HG03378 (cell line): ENCODE data around the gene PPP5C.
"Not testable (repeated sequence)": the region's sequence is repeated elsewhere in the genome, so short reads cannot be mapped to it uniquely, and the experiment has no call there.

Experiments
- ATAC-seq: cut with Tn5 transposase; IDR thresholded peaks from one replicate; pipeline ENCODE4 v1.9.1; 2021; ENCODE audit warnings: mild to moderate bottlenecking, moderate library complexity; ENCODE audit not compliant: unreplicated experiment

The PPP5C gene

DNA sequence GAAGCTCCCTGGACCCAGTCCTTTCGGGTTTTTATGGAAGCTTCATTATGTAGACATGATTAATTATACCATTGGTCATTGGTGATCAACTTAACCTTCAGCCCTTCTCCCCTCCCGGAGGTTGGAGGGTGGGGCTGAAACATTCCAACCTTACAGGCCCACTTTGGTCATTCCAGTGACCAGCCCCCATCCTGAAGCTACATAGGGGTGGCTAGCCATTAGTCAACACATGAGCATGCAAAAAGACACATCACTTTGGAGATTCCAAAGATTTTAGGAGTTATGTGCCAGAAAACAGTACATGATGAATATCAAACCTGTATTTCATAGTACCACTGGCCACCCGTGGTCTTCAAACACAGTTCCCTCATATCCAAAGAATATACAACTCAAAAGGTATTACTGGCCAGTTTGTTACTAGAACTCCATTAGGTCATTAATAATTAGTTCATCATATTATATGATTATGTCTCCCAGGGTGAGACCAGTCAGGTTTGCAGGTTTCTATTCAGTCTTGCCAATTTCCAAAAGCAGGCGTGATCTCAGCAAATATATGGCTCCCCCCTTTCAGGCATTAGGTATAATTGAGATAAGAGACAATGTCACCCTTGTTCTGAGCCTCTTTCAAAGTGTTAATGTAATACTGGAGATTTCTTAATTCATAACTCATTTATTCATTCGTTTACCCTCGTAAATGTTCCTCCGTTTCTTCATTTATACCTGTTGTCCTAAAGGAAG, 11.1 kb downstream of the PPP5C start:
- no peak for ATAC-seq

DNA sequence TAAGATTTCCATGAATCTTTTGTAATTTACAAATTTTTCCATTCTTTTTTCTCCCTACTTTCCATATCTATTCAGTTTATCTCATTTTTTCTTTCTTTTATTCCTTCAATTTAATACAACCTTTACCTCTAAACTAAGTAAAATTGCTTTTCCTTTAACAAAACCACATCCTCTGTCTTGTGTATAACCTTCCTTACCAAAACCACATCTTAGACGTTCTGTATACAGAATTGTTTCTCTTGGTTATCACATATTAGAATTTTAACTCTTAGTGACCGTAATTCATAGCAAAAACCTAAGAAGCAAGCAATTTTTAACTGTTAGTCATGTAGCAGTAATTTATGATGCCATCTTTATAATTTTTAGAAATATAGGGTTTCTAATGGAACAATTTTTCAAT, 15.0 kb downstream of the PPP5C start:
- no peak for ATAC-seq

DNA sequence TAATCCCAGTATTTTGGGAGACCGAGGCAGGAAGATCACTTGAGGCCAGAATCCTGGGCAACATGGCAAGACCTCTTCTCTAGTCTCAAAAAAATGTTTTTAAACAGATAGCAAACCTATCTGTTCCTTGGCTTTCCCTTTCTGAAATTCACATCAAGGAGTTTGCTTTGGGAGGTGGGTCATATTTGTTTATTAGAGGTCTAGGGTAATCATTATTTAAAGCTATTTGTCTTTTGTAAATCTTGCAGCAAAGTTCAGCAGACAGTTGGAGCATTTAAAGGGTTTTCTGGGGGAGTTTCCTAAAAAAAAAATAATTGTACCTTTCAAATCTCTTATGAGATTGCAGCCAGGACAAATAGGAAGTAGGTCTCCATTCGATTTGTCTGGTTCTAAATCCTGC, 17.5 kb downstream of the PPP5C start:
- no peak for ATAC-seq

DNA sequence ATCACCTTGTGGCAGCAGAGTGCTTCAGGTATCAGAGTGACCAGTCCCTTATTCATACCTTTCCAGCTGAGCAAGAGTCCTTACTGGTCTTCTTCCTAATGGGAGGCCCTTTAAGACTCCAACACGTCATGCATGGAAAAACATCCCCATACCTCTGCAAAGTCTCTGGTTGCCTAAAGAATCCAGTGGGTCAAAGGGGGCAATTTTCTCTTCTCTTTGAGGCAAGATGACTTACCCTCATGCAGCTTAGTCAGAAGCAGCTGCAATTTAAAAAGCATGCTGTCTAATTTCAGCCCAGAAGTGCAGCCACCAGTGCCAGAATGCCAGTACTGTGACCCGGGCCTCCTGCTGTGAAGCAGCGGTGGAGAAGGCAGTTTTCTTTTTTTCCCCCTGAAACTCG, 18.7 kb downstream of the PPP5C start:
- no peak for ATAC-seq

DNA sequence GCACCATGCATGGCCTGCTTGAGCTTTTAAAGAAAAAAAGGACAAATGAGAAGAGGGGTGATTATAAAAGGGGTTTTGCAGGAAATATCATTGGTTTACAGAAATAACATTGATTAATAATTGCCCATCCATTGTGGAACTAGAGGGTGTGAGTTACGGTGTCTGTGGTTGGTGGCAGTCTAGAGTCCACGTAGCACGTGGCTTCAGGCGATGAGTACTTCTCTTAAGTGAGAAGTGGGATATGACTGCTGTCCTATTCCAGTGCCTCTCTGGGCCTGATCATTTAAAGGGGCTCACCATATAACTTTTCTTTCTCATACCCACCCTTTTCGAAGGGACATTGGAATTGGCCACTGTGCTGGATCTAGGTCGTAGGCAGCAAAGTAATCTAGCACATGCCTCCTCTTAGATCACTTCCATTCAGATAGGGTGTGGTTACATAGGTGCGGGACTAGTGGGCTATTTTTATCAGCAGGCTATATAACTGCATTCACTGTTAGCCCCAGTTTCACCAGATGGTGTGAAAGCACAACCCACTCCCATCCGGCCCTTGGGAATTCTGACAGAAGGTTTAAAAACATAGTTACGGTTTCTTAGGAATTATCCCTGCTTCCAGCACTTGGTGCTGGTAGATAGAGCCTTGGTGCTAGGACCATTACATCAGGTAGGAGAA, 19.9 kb downstream of the PPP5C start:
- ATAC-seq: no peak

DNA sequence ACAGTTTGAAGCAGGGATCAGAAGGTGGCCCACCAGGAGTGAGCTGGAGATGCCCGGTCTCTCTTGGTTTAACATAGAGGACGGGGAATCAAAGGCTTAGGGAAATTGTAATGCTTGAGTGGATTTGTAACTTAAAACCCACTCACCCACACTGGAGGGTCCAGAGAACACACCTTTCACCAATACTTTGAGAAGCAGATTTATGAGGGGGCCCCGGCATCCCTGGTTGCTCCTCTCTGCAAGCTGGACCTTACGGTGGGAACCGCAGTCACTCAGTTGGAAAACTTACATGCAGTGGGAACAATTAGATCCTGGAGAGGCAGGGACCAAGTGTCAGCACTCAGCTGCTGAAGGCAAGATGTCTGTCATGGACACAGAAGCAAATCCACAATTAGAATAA, 20.5 kb downstream of the PPP5C start:
- ATAC-seq: no peak

DNA sequence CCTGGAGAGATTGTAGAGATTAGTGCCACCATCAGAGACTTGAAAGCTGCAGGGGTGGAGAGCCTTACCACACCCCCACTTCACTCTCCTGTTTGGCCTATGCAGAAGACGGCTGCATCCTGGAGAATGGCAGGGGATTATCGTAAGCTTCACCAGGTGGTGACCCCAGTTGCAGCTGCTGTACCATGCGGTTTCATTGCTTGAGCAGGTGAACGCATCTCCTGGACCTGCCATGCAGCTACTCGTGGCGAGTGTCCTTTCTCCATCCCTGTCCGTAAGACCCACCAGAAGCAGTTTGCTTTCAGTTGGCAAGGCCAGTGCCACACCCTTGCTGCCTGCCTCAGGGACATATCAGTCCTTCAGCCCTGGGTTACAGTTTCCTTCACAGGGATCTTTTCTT, 21.2 kb downstream of the PPP5C start:
- no peak for ATAC-seq

DNA sequence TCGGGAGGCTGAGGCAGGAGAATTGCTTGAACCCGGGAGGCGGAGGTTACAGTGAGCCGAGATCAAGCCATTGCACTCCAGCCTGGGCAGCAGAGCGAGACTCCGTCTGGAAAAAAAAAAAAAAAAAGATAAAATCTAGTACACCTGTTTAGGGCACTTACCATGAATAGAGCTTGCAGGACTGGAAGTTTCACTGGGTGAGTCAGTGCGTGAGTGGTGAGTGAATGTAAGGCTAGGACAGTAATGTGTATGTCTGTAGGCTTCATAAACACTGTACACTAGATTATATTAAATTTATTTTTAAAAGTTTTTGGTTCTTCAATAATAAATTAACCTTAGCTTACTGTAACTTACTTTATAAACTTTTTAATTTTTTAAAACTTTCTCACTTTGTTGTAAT, 22.9 kb downstream of the PPP5C start:
- no peak for ATAC-seq

DNA sequence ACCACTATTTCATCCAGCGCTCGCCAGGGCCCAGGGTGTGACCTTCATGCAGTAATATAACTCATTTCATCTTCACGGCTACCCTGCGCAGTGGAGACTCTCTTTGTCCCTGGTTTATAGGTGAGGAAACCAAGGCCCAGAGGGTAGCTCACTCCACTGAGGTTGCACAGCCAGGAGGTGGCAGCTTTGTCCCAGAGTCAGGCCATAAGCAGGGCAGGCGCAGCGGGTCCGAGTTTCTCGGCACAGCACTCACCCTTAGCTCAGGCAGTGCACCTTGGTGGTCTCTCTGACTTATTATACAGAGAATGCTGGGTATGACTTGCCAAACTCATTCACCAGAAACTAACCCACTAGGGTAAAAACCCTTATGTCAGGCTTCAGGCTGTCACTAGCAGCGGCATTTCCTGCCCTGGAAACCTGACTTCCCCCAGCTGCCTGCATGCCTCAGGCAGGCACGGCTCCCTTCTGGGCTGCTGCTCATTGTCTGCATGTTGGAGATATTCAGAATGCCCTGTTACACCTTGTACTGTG, 24.5 kb downstream of the PPP5C start:
- no peak for ATAC-seq

DNA sequence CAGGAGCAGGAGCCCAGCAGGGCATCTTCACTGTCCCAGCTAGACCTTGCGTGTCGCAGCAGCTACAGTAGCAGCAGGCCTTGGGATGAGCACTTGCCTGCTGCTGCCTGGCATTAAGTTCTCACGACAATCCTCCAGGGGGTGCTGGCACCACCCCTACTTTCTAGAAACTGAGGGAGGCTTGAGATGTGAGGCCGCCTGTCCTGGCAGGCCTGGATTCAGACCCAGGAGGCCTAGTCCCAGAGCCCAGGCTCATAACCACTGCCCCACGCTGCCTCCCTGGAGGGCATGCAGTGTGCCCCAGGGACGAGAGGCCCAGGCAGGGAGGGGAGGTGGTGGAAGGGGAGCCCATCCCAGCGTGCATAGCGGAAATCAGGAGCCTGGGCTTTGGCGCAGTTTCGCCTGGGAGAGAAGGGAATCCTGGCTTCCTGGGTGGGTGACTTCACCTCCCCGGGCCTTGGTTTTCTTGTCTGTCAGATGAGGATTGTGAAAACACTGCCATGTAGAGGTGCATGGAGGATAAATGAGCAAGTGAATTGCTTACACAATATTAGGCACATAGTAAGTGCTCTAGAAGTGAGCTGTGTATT, 26.1 kb downstream of the PPP5C start:
- ATAC-seq: no peak

DNA sequence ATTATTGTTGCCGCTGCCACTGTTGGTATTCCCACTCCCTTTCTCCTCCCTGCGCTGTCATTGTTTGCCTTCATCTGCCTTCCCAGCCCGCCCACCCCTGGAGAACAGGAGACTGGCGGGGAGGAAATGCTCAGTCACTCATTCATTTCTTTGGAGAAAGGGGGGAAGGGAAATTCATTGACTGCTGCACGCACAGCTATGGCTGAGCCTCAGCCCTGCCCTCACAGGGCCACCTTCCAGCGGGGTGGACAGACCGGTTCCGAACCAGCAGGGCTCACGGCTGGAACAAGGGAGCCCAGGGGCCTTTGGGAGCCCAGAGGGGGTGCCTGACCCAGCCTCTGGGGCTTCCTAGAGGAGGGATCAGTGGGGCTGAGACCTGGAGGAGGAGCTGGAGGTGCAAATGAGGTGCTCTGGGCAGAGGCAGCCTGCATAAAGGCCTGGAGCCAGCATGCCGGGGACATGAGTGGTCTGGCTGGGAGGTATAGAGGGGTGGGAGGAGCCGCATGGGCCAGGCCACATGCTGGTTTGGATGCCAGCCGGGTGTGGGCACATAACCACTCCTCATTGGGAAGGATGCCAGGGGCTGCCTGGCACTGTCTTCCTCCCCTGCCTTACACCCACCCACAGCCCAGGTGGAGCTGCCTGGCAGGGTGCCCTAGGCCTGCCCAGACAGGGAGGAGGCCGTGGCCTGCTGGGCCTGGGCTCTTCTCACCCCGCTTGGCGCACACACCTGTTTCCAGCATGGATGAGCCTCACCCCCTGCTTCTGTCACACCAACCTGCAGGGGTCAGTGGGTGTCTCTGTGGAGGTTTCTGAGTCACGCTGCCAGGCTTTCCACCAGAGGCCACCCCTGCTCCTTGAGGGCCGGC, 26.8 kb downstream of the PPP5C start:
- ATAC-seq: no peak

DNA sequence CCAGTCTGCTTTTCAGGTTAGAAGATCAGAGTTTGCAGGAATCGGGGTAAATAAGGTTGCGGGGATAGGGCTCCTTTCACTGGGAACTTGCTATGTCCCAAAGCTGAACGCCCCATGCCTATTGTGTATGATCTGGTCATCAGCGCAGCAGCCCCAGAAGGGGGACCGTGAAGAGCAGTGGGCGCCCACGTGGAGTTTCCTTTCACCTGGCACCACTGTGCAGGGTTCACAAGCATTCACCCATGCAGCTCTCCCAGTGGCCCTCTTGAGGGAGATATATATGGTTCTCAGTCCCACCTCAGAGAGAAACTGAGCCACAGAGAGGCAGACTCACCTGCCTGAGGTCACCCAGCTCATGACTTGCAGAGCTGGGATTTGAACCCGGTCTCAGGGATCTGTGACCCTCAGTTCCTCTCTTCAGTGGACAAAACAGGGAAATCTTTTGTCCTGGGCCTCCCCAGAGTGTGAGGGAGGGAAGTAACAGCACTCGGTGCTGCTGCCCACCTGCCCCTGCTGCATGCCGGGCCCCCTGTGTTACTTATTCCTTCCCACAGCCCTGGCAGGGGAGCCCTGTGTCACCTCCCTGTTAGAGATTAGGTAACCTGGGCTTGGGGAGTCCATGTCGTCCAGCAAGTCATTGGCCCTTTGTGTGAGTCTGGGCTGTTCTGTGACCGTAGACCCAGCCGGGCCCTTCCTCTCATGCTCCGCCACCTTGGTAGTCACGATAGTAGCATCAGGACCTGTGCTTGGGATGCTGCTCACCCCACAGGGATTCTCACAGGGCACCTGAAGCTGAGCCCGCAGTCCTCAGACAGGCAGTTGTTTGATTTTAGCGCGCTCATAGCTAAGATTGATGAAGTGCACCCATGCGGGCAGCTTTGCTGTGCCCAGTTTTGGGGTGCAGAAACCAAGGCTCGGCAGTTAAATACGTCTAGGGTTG, 27.9 kb downstream of the PPP5C start:
- ATAC-seq: no peak

DNA sequence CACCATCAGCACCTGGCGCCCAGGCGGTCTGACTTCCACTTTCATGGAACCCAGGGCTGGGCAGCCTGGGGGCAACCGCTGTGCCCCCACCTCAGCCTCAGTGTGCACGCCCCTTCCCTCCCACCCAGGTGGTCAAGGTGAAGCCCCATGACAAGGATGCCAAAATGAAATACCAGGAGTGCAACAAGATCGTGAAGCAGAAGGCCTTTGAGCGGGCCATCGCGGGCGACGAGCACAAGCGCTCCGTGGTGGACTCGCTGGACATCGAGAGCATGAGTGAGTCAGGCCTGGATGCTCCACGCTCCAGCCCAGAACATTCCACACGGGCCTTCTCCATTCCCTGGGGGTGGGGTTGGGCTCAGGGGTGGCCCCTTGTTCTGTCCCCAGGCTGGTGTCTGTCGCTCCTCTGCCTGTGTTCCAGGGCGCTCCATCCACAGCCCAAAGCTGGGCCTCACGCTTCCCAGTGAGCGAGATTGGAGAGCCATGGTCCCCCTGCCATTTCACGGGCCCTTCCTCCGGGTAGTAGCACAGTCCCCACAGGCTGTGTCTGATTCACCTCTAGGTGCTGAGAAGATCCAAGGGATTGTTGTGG, 28.7 kb downstream of the PPP5C start:
- not testable (repeated sequence) for ATAC-seq

DNA sequence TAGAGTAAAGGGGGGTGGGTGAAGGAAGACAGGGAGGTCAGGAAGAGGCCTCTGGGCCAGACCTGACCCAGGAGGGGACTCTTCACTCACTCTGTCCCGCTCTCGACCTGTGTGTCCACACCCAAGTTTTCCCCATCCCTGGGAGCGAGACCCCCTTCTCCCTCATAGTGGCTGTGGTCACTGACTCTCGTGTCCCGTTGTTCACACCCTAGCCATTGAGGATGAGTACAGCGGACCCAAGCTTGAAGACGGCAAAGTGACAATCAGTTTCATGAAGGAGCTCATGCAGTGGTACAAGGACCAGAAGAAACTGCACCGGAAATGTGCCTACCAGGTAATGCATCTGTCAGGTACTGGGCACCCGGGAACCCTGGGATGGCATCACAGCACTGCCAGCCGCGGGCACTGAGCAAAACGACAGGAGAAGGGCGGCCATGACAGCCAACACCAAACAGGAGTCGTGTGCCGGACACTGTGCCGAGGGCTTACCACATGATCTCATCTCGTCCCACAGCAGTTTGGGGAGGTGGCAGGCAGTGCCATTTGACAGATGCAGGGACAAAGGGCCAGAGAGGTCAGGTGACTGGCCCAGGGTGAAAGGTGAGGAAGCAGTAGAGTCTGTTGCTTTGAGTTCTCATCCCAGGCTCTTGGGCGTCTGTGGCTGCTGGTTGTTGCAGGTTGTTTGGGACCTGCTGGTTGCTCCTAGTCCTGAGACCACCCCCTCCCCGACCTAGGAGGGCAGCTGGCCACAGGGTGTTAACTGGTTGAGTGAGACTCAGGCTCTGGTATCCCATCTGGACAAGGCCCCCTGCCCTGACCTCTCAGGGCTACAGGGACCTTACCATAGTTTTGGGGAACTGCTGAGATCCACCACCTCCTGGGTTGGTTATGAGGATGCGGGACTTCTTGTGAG, 29.6 kb downstream of the PPP5C start:
- ATAC-seq: no peak

DNA sequence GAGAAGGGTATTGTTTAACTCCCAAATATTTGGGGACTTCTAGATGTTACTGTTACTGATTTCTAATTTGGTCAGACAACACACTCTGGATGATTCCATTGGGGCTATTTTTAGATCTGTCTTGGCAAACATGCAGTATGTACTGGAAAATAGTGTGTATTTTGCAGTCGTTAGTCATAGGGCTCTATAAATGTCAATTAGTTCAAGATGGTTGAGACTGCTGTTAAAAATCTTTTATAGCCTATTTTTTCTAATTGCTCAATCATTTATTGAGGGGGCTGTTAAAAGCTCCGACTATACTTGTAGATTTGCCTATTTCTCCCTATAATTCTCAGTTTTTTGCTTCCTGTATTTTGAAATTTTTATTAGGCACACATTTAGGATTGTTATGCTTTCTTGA, 31.4 kb downstream of the PPP5C start:
- ATAC-seq: no peak

DNA sequence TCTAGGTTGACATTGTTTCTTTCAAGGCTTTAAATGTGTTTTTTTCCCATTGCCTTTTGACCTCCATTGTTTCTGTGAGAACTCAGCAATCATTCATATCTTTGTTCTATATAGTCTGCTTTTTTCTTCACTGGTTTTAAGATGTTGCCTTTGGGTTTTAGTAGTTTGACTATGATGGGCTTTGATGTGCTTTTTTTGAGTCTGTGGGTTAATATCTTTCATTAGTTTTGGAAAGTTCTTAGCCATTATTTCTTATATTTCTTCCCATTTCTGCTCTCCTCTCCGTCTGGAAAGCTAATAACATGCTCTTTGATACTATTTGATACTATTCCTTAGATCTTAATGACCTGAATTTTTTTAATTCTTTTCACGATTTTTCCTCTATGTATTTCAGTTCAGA, 33.8 kb downstream of the PPP5C start:
- ATAC-seq: no peak

DNA sequence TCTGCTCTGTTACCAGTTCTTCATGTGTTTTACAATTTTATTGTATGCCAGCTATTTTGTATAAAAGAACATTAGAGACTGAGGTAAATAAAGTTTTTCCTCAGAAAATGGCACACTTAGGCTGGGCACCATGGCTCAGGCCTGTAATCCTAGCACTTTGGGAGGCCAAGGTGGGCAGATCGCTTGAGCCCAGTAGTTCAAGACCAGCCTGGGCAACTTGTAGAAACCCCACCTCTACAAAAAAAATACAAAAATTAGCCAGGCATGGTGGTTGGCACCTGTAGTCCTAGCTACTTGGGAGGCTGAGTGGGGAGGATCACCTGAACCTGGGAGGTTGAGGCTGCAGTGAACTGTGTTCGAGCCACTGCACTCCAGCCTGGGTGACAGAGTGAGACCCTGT, 34.5 kb downstream of the PPP5C start:
- no peak for ATAC-seq

DNA sequence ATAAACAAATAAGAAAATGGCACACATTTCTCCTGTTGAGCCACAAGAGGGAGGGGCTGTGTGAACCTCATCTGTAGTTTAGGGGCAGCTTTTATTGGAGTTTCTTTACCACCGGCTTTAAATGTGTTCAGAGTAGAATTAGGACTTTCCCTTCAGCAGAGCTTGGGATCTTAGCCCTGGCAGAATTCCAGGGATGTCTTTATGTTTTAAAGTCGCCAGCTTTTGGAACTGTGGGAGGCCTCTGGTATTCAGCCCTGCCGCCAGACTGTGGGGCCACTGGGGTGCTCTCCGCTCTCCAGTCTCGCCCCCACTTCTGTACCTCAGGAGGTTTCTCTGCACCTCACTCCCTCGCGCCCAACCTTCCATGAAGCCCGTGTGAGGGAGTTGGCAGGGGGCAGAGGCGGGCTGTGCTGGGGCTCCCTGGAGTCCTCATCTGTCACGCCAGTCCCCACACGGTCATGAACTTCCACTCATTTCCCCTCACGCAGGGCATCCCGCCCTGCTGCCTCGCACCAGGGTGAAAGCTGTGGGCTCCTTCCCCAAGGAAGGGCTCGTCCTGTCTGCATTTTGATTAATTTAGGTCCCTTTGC, 35.0 kb downstream of the PPP5C start:
- no peak for ATAC-seq
